ENCODE data around the gene RPL18A. TPM values are rescaled to one million over a fixed set of nuclear protein-coding genes. Genes with fewer than 3 reads are reported as not detected.
A peak's percentile ranks its signal among the peaks of the same experiment; 100 is the strongest.

Gene RPL18A
- total and polyA plus RNA-seq, 2 of the 13 experiments (the other 11 are each of a cell fraction or from before 2014, with no cell fraction given): 1,471 to 2,004 TPM

DNA sequence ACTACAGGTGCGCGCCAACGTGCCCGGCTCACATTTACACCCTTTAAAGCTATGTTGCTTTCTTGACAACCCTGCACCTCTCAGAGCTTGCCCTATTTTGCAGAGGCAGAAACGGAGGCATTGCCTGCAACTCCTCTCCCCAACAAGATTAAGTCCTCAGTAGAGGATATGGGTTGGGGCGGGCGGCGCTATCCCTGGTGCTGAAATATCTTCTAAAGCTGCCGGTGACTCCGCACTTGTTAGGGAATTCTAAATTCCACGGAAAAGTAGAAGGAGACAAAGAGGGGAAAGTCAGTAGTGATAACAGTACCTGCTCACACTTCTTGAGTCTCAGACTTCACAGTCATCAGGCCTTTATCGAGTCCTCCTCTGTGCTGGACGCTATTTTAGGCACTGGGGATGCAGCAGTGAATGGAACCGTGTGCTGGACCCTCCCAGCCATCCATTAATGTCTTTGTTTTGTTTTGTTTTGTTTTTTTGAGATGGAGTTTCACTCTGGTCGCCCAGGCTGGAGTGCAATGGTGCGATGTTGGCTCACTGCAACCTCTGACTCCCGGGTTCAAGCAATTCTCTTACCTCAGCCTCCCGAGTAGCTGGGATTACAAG lies 30.0 kb downstream of the RPL18A start (continued):
- TF ChIP-seq, protein P1, sequence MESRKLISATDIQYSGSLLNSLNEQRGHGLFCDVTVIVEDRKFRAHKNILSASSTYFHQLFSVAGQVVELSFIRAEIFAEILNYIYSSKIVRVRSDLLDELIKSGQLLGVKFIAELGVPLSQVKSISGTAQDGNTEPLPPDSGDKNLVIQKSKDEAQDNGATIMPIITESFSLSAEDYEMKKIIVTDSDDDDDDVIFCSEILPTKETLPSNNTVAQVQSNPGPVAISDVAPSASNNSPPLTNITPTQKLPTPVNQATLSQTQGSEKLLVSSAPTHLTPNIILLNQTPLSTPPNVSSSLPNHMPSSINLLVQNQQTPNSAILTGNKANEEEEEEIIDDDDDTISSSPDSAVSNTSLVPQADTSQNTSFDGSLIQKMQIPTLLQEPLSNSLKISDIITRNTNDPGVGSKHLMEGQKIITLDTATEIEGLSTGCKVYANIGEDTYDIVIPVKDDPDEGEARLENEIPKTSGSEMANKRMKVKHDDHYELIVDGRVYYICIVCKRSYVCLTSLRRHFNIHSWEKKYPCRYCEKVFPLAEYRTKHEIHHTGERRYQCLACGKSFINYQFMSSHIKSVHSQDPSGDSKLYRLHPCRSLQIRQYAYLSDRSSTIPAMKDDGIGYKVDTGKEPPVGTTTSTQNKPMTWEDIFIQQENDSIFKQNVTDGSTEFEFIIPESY (CRISPR knock-in tag; IDR thresholded peaks at IDR 0.05): no peak
- TF ChIP-seq ZNF251 (CRISPR knock-in tag; IDR thresholded peaks at IDR 0.05) (no peak), BRD4 (CRISPR knock-in tag; IDR thresholded peaks at IDR 0.05) (no peak), KLF16 (CRISPR knock-in tag; IDR thresholded peaks at IDR 0.05) (peak in 1 of 2 experiments; percentile 78; a peak in 2 of 4 replicates), ZNF160 (CRISPR knock-in tag; IDR thresholded peaks at IDR 0.05) (0 out of 2 replicates have a peak, but pooled peaks have one; percentile 44), ZEB1 (IDR thresholded peaks at IDR 0.05; ENCODE audit: insufficient replicate concordance, low read depth) (no peak), SMC3 (IDR thresholded peaks at IDR 0.05; ENCODE audit: low read length) (no peak), ISL2 (CRISPR knock-in tag; IDR thresholded peaks at IDR 0.05) (no peak), HDAC2 (CRISPR knock-in tag; IDR thresholded peaks at IDR 0.05) (peak; percentile 72), ZNF660 (CRISPR knock-in tag; IDR thresholded peaks at IDR 0.05; ENCODE audit: borderline replicate concordance, low read depth) (no peak), ZNF30 (CRISPR knock-in tag; IDR thresholded peaks at IDR 0.05) (no peak), TAF1 (CRISPR knock-in tag; IDR thresholded peaks at IDR 0.05) (no peak), ZNF292 (CRISPR knock-in tag; IDR thresholded peaks at IDR 0.05; ENCODE audit: borderline replicate concordance, low read depth) (no peak)
- TF ChIP-seq, protein P2, sequence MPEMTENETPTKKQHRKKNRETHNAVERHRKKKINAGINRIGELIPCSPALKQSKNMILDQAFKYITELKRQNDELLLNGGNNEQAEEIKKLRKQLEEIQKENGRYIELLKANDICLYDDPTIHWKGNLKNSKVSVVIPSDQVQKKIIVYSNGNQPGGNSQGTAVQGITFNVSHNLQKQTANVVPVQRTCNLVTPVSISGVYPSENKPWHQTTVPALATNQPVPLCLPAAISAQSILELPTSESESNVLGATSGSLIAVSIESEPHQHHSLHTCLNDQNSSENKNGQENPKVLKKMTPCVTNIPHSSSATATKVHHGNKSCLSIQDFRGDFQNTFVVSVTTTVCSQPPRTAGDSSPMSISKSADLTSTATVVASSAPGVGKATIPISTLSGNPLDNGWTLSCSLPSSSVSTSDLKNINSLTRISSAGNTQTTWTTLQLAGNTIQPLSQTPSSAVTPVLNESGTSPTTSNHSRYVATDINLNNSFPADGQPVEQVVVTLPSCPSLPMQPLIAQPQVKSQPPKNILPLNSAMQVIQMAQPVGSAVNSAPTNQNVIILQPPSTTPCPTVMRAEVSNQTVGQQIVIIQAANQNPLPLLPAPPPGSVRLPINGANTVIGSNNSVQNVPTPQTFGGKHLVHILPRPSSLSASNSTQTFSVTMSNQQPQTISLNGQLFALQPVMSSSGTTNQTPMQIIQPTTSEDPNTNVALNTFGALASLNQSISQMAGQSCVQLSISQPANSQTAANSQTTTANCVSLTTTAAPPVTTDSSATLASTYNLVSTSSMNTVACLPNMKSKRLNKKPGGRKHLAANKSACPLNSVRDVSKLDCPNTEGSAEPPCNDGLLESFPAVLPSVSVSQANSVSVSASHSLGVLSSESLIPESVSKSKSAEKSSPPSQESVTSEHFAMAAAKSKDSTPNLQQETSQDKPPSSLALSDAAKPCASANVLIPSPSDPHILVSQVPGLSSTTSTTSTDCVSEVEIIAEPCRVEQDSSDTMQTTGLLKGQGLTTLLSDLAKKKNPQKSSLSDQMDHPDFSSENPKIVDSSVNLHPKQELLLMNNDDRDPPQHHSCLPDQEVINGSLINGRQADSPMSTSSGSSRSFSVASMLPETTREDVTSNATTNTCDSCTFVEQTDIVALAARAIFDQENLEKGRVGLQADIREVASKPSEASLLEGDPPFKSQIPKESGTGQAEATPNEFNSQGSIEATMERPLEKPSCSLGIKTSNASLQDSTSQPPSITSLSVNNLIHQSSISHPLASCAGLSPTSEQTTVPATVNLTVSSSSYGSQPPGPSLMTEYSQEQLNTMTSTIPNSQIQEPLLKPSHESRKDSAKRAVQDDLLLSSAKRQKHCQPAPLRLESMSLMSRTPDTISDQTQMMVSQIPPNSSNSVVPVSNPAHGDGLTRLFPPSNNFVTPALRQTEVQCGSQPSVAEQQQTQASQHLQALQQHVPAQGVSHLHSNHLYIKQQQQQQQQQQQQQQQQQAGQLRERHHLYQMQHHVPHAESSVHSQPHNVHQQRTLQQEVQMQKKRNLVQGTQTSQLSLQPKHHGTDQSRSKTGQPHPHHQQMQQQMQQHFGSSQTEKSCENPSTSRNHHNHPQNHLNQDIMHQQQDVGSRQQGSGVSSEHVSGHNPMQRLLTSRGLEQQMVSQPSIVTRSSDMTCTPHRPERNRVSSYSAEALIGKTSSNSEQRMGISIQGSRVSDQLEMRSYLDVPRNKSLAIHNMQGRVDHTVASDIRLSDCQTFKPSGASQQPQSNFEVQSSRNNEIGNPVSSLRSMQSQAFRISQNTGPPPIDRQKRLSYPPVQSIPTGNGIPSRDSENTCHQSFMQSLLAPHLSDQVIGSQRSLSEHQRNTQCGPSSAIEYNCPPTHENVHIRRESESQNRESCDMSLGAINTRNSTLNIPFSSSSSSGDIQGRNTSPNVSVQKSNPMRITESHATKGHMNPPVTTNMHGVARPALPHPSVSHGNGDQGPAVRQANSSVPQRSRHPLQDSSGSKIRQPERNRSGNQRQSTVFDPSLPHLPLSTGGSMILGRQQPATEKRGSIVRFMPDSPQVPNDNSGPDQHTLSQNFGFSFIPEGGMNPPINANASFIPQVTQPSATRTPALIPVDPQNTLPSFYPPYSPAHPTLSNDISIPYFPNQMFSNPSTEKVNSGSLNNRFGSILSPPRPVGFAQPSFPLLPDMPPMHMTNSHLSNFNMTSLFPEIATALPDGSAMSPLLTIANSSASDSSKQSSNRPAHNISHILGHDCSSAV (CRISPR knock-in tag; IDR thresholded peaks at IDR 0.05; ENCODE audit: borderline replicate concordance): no peak
- TF ChIP-seq, protein P3, sequence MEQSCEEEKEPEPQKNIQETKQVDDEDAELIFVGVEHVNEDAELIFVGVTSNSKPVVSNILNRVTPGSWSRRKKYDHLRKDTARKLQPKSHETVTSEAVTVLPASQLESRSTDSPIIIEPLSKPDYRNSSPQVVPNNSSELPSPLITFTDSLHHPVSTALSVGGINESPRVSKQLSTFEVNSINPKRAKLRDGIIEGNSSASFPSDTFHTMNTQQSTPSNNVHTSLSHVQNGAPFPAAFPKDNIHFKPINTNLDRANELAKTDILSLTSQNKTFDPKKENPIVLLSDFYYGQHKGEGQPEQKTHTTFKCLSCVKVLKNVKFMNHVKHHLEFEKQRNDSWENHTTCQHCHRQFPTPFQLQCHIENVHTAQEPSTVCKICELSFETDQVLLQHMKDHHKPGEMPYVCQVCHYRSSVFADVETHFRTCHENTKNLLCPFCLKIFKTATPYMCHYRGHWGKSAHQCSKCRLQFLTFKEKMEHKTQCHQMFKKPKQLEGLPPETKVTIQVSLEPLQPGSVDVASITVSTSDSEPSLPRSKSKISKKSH (CRISPR knock-in tag; IDR thresholded peaks at IDR 0.05; ENCODE audit: borderline replicate concordance): no peak
- TF ChIP-seq, protein P4, sequence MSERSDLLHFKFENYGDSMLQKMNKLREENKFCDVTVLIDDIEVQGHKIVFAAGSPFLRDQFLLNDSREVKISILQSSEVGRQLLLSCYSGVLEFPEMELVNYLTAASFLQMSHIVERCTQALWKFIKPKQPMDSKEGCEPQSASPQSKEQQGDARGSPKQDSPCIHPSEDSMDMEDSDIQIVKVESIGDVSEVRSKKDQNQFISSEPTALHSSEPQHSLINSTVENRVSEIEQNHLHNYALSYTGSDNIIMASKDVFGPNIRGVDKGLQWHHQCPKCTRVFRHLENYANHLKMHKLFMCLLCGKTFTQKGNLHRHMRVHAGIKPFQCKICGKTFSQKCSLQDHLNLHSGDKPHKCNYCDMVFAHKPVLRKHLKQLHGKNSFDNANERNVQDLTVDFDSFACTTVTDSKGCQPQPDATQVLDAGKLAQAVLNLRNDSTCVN (CRISPR knock-in tag; IDR thresholded peaks at IDR 0.05; ENCODE audit: borderline replicate concordance): 0 out of 2 replicates have a peak, but pooled peaks have one; percentile 48
- TF ChIP-seq, protein P5, sequence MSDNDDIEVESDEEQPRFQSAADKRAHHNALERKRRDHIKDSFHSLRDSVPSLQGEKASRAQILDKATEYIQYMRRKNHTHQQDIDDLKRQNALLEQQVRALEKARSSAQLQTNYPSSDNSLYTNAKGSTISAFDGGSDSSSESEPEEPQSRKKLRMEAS (IDR thresholded peaks at IDR 0.05): no peak

All from HepG2 (cell line).